Ovary (tissue), 9 donors: Measurements from ENCODE around the gene SGTA. TPM values are rescaled to one million over a fixed set of nuclear protein-coding genes. Genes with fewer than 3 reads are reported as not detected.
"Not testable (repeated sequence)": the region's sequence is repeated elsewhere in the genome, so short reads cannot be mapped to it uniquely, and the experiment has no call there.

Experiments used
- DNase-seq, 5 donors: peaks; one replicate each; pipeline ENCODE4 v3.0.0-alpha.2; 2019 to 2020
- H3K27ac ChIP-seq, 2 donors: fragments of 200-600 bp; one replicate each; pipeline versions ENCODE4 v1.5.1 to v1.8.0; 2019 to 2022
- H3K27me3 ChIP-seq: fragments of 200-600 bp; one replicate; pipeline ENCODE4 v1.8.0; 2022
- H3K36me3 ChIP-seq: fragments of 200-600 bp; sonication (generic); one replicate; pipeline ENCODE4 v1.5.1; 2019
- H3K4me1 ChIP-seq: one replicate; pipeline ENCODE4 v1.8.1; 2013; ENCODE audit warnings: mild to moderate bottlenecking, moderate library complexity; ENCODE audit not compliant: insufficient read depth
- H3K4me3 ChIP-seq: fragments of 200-600 bp; sonication (generic); one replicate; pipeline ENCODE4 v1.5.1; 2017
- H3K9me3 ChIP-seq, 2 donors: fragments of 200-600 bp in 1 of 2; sonication (generic) in 1 of 2; one replicate each; pipeline versions ENCODE4 v1.5.1 to v1.8.1; 2013 to 2019; ENCODE audit warnings: mild to moderate bottlenecking in 1 of 2, moderate library complexity in 1 of 2
- EP300 ChIP-seq: sonication (generic); formaldehyde crosslinking; IDR thresholded peaks from one replicate; pipeline ENCODE4 v1.6.1; 2017; ENCODE audit warnings: antibody characterized with exemption
- POLR2A ChIP-seq: fragments of 450-650 bp; IDR thresholded peaks from one replicate; pipeline ENCODE4 v1.6.1; 2017; ENCODE audit warnings: antibody characterized with exemption, mild to moderate bottlenecking, moderate library complexity
- WGBS, 3 donors: extraction: QIAGEN DNeasy Blood & Tissue Kit in 1 of 3; methylation state at CpG; one replicate each; pipeline versions ENCODE4 v1.1.5 to v1.1.7; 2013 to 2017; 5-methylcytosine and 5-hydroxymethylcytosine counted together
- intact Hi-C, 4 donors: fragments of 100-400 bp; cut with DNase I; formaldehyde crosslinking; loops; one replicate each; pipeline versions ENCODE4 v1.11.0 to v1.15.1; 2022 to 2023
- polyA plus RNA-seq, 2 donors: library from polyadenylated mRNA; stranded (reverse); fragments of 200-250 nt in 1 of 2; fragments of 350-450 nt in 1 of 2; fragmentation: Illumina TruSeq in 1 of 2; extraction: RNeasy Lipid Tissue Mini Kit (QIAGEN cat#74804) in 1 of 2; gene quantifications; one replicate each; pipeline ENCODE4 v1.2.3, GENCODE V29; 2013 to 2014
- total RNA-seq, 7 donors: library from RNA; depleted of rRNA in 2 of 7; stranded (reverse); fragments of >200 nt in 2 of 7; fragmentation: NEBNext Ultra II Directional in 3 of 7; extraction: Animal tissue kit (Norgen Biotek cat#: 25700) in 3 of 7; gene quantifications; one replicate each; pipeline versions ENCODE4 v1.1.0 to v1.2.4, GENCODE V29; 2016 to 2023
- TF ChIP-seq, protein P1 (sequence below), 3 donors: fragments of 450-650 bp in 2 of 3; fragments of 200-600 bp in 1 of 3; IDR thresholded peaks; one replicate each; pipeline versions ENCODE4 v1.5.1 to v1.8.0; 2016 to 2022; ENCODE audit warnings: antibody characterized with exemption in 3 of 3, mild to moderate bottlenecking in 1 of 3
- donor health status: DM: no; HTN: no; CAD: no; lungs with moderate emphysema.
- donor health status: DM: no; HTN: no; CAD: no.
- donor health status: Bipolar disorder and iron deficiency.
- donor health status: DM: yes; HTN: yes; CAD: no.
- donor health status: DM: no; HTN: no; CAD: no.
- donor health status: DM: yes; HTN: yes; CAD: no.

The SGTA gene
- total and polyA plus RNA-seq, 9 donors = 27.0 to 65.5 (median 53.4) TPM

DNA sequence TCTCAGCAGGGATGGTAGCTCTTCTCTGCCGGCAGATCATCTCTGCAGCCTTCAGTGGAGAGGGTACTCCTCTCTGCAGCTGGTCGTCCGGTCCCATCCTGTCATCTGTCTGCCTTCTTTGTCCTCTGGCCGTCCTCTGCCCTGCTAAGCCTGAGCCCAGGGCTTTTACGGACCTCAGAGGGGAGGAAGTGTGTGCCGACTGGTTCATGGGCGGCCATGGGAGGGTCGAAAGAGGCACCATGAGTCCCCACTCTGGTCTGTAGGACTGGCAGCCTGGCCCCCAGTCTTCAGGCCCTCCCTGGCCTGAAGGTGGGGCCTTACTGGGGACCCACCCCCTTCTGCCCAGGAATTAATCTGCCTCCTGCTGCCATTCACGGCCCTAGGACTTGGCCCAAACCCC lies 40.6 kb upstream of the SGTA start:
- intact Hi-C loops = no loop called here
- 73 to 89% (median 88%) methylated on average over 9 of the region's 9 CpGs for WGBS, 3 donors
- no peaks in the 10 kb centered on the region for H3K36me3 ChIP-seq
- no peak for DNase-seq
- no peaks in the 10 kb centered on the region for H3K9me3 ChIP-seq
- H3K4me1 ChIP-seq = peaks cover 7% of the 10 kb centered on the region
- H3K4me3 ChIP-seq = no peak overlapping the region
- no peaks in the 10 kb centered on the region for H3K27me3 ChIP-seq
- TF ChIP-seq, protein P1, sequence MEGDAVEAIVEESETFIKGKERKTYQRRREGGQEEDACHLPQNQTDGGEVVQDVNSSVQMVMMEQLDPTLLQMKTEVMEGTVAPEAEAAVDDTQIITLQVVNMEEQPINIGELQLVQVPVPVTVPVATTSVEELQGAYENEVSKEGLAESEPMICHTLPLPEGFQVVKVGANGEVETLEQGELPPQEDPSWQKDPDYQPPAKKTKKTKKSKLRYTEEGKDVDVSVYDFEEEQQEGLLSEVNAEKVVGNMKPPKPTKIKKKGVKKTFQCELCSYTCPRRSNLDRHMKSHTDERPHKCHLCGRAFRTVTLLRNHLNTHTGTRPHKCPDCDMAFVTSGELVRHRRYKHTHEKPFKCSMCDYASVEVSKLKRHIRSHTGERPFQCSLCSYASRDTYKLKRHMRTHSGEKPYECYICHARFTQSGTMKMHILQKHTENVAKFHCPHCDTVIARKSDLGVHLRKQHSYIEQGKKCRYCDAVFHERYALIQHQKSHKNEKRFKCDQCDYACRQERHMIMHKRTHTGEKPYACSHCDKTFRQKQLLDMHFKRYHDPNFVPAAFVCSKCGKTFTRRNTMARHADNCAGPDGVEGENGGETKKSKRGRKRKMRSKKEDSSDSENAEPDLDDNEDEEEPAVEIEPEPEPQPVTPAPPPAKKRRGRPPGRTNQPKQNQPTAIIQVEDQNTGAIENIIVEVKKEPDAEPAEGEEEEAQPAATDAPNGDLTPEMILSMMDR (IDR thresholded peaks at IDR 0.05) = no peak
- TF ChIP-seq POLR2A (no peak), EP300 (no peak)
- H3K27ac ChIP-seq = no peak overlapping the region

DNA sequence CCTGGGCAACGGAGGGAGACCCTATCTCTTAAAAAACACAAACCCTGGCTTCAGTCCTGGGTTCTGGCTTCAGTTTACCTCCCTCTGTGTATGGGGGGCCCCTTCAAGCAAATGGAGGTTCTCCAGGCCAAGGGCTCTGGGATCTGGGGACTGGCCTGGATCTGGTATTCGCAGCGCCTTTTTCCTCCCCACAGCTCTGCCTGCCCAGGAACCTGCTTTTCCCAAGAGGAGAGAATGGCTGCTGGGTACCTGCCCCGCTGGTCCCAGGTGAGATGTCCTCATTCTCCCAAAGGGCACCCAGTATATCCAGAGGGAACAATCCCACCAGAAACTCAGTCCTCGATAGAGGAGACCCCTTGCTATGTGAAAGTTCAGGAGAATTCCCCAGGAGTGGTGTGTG lies 39.8 kb upstream of the SGTA start:
- H3K4me1 ChIP-seq = peaks cover 7% of the 10 kb centered on the region
- H3K4me3 ChIP-seq = no peak overlapping the region
- intact Hi-C loops = no loop called here
- no peak for DNase-seq
- TF ChIP-seq EP300 = no peak
- TF ChIP-seq, protein P1 (IDR thresholded peaks at IDR 0.05) = no peak
- TF ChIP-seq POLR2A = no peak
- H3K27ac ChIP-seq = no peak overlapping the region
- H3K36me3 ChIP-seq = no peaks in the 10 kb centered on the region
- no peaks in the 10 kb centered on the region for H3K9me3 ChIP-seq
- no peaks in the 10 kb centered on the region for H3K27me3 ChIP-seq
- WGBS, 3 donors = 93 to 95% (median 95%) methylated on average over 5 of the region's 5 CpGs

DNA sequence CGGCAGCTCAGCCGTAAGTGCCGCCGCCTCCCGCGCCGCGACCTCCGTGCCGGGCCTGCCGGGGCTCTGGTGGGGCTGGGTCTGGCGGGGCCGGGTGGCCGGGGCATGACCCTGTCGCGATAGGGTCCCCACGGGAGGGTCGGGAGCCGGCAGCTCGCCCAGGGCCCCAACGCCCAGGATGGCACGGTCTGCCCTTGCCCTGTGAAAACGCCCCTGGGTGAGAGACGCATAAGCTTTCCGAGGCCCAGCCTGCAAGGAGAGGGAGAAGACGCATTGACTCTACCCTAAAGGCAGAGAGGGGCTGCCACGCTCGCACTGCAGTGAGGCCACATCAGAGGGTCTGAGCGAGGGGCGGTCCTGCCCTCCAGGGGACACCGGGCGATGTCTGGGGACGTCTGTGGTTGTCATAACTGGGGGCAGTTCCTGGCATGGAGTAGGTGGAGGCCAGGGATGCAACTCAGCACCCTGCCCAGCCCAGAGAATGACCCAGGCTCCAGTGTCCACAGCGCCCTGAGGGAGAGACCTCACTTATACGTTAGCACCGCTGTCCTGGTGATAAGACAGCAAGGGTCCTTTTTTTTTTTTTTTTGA lies 37.1 kb upstream of the SGTA start:
- TF ChIP-seq, protein P1 (IDR thresholded peaks at IDR 0.05) = no peak
- TF ChIP-seq POLR2A = no peak
- TF ChIP-seq EP300 = no peak
- H3K9me3 ChIP-seq = no peaks in the 10 kb centered on the region
- H3K27me3 ChIP-seq = no peaks in the 10 kb centered on the region
- H3K36me3 ChIP-seq = no peaks in the 10 kb centered on the region
- intact Hi-C loops = no loop called here
- peak overlapping the region; percentile 52 to 55 for H3K27ac ChIP-seq
- DNase-seq = peak in 1 of 5 donors; percentile 39
- peak overlapping the region; percentile 82 for H3K4me3 ChIP-seq
- peaks cover 7% of the 10 kb centered on the region for H3K4me1 ChIP-seq
- WGBS, 3 donors = 1 to 2% (median 1%) methylated on average over 21 to 36 of the region's 36 CpGs

DNA sequence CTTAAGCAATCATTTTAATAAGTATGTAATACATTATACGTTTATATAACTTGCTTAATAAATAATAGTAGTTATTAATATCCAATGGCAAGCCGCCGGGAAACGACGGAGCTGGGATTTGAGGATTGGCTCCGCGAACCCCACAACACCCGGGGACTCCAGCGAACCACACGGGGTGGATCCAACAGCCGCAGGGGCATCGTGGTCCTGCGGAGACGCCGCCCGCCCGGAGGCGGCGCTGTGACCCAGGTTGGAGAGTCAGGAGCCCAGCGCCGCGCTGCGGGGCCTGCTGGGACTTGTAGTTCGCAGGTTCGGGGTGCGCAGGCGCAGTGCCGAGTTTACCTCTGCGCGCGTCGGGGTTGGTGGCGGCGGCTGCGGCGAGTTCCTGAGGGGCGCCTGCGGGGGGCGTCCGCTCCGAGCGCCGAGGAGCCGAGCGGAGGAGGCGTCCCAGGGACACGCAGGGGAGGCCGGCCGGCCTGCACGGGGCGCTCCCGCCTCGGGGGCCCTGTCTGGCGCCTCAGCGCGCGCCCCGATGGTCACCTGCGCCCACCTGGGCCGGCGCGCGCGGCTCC lies 36.6 kb upstream of the SGTA start, which contains the start of gene ZNF554:
ZNF554 (plus strand) TSS at position 329 of the 572 bp plus-strand sequence; CDS start at position 533, 204 bp downstream.
- DNase-seq = peak; percentile 97 to 99 (median 98)
- Histone ChIP-seq H3K9me3 (no peaks in the 10 kb centered on the region), H3K27ac (peak within 1 kb of the TSS; percentile 52 to 55), H3K27me3 (no peaks in the 10 kb centered on the region), H3K36me3 (no peaks in the 10 kb centered on the region), H3K4me3 (peak within 1 kb of the TSS; percentile 82), H3K4me1 (peaks cover 7% of the 10 kb centered on the region)
- intact Hi-C loops = no loop called here
- WGBS, 3 donors = 0 to 1% (median 1%) methylated on average over 24 to 64 of the region's 64 CpGs
- TF ChIP-seq POLR2A = peak; percentile 20
- TF ChIP-seq EP300 = no peak
- TF ChIP-seq, protein P1 (IDR thresholded peaks at IDR 0.05) = peak; percentile 93 to 99 (median 98)

DNA sequence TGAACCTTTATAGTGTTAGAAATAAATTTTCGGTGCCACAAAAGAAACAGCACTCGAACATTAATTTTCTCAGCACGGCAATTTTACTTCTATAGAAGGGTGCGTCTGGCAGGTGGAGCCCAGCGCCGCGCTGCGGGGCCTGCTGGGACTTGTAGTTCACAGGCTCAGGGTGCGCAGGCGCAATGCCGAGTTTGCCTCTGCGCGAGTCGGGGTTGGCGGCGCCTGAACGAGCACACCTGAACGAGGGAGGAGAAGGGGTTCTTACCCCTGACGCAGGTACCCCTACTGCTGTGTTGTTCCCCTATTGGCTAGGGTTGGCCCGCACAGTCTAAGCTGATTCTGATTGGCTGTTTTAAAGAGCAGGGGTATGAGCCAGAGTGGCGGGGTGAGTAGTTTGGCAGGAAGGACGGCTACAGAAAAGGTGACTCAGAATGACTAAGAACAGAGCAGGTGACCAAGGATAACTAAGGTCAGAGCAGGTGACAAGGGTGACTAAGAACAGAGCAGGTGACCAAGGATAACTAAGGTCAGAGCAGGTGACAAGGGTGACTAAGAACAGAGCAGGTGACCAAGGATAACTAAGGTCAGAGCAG lies 34.3 kb upstream of the SGTA start:
- intact Hi-C loops, H3K27ac ChIP-seq, H3K4me1 ChIP-seq, H3K27me3 ChIP-seq, H3K36me3 ChIP-seq, H3K4me3 ChIP-seq, H3K9me3 ChIP-seq: not testable (repeated sequence)
- WGBS, 3 donors = 57 to 76% (median 71%) methylated on average over 22 of the region's 22 CpGs
- peak in 1 of 5 donors; percentile 14 for DNase-seq
